ENCODE results near the gene TMEM132C.
"Not testable (repeated sequence)": the region's sequence is repeated elsewhere in the genome, so short reads cannot be mapped to it uniquely, and the experiment has no call there.

The TMEM132C gene

DNA sequence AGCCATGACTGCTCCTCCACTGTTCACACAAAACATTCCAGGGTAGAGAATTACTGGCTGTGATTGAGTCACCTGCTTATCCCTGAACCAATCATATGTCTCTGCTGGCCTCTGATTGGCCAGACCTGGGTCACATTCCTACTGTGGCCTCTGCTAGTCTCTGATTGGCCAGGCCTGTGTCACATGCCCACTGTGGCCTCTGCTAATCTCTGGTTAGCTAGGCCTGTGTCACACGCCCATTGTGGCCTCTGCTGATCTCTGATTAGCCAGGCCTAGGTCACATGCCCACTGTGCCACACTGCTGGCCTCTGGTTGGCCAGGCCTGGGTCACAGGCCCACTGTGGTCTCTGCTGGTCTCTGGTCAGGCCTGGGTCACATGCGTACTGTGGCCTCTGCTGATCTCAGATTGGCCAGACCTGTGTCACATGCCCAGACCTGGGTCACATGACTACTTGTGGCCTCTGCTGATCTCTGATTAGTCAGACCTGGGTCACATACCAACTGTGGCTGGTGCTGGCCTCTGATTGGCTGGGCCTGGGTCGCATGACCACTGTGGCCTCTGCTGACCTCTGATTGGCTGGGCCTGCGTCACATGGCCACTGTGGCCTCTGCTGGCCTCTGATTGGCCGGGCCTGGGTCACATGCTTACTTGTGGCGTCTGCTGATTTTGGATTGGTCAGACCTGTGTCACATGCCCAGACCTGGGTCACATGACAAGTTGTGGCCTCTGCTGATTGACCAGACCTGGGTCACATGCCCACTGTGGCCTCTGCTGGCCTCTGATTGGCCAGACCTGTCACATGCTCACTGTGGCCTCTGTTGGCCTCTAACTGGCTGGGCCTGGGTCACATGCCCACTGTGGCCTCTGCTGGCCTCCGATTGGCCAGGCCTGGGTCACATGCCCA, 305.2 kb downstream of the TMEM132C start:
- no peak for DNase-seq

DNA sequence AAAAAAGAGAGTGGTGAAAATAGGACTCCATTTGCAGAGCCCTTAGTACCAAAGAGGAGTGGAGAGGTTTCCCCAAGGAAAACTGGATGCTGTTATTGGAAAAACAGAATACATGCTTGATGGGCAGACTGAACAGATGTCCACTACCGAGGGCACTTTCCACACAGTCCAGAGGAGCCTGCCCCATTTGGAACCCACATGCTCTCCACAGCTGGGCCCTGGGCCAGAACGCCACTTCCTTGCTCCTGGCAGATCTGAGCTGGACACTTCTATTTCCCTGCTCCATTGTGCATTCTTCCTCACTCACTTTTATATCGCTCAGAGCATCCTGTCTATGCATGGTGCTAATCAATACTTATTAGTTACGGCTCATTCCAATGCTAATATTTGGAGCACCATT, 306.9 kb downstream of the TMEM132C start:
- DNase-seq = no peak

DNA sequence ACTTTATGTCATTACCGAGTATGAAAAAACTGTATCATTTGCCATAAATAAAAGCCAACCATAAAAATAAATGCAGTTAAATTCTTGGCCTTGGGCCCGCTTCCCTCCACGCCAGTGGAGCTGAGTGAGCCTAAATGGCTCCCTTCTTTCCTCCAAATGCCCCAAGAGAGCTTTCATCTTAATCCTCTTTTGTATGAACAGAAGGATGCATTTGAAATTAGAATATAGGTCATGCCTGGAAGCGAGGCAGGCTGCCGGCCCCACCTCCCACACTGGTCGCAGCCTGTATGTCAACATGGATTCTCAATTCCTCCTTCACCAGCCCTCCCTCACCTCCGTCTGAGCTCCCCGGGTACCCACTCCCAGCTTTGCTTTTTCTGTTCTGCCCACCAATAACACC, 311.1 kb downstream of the TMEM132C start:
- DNase-seq = no peak

DNA sequence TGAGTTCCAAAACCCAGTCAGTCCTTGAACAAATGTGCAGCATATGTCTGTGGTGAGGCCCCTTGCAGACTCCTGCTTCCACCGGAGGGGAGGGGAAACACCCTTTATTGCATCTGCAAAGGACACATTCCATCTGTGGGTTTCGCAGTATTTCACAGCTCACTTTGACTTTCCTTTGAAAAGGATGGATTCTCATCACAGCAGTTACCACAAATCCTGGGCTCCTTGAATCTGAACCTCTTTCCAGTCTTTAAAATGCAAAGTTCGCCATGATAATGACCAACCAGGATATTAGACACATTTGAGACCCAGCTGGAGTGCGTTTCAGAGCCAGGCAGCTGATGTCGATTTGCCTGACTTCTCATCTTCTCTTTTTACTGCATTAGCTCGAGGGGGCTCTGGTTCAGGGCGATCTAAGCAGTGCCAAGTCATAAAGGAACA, 314.4 kb downstream of the TMEM132C start:
- DNase-seq = no peak

DNA sequence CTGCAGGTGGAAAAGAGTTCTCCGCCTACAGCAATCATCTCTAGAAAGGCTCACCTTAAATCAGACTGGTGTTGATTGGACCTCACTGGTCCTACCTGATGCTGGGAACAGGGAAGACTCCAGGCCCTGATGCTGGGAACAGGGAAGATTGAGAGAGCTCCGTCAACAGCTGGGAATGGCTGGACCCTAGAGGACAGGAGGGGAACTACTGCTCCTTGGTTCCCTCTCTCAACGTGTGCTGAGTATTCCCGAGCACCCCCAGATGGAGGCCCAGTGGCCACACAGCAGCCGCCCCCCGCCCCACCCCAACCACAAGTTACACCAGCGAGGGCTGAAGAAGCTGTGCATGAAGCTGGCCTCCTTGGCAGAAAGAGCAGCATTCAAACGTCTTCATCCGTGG, 316.5 kb downstream of the TMEM132C start:
- DNase-seq = no peak

DNA sequence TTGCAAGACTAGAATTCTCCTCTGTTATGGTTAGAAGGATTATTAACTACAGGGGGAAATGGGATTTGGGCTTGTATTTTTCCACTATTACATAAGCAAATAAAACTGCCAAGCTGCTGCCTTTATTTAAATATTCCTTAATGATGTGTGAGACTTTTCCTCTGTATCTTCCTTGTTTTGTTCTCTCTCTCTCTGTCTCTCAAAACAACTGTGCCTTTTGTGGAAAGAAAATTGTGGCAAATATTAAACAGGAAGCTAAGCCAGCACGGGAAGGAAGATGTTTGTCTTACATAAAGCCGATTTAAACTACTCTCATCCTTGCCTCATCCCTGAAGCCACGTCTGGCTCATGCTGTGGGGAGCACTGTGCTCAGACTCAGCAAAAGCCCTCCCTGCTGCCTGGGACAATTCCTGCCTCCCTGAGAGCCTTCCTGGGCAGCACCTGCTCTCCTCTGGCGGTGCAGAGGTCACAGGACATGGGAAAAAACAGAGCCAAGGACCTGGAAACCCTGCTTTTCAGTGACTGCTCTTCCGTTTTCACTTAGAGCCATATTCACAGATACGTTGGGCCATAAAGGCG, 319.6 kb downstream of the TMEM132C start:
- DNase-seq = no peak

DNA sequence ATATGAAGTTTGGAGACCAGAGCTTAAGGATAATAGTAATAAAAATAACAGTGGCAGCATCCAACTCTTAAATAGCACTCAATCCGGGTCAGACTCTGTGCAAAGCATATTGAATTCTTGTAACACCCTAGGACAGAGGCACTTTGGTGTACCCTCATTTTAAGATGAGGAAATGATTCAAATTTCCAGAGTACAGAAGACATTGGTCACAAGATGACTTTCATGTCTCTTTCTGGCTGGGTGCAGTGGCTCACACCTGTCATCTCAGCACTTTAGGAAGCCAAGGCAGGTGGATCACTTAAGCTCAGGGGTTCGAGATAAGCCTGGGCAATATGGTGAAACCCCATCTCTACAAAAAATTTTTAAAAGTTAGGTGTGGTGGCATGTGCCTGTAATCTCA, 320.9 kb downstream of the TMEM132C start:
- peak; percentile 6 for DNase-seq

DNA sequence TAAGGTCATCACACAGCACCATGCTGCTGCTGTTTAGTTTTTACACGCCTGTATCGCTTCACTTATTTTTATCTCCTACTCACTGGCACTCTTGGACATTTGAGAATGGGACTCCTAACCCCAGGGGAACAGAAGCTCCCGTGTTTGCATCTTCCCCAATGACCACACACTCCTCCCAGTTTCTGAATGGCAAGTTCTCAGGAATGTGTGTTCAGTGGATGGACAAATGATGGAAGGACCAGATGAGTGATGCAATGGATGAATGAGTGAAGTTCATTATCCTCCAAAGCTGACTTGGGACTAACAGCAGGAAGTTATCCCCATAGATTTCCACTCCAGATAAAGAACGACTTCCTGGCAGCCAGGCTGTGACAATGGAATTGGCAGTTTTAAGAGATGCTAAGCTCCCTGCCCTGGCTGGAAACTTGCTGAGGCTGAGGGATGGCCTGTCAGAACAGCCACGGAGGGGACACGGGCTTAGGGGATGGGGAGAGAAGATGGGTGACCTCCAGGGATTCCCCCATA, 325.3 kb downstream of the TMEM132C start:
- no peak for DNase-seq

DNA sequence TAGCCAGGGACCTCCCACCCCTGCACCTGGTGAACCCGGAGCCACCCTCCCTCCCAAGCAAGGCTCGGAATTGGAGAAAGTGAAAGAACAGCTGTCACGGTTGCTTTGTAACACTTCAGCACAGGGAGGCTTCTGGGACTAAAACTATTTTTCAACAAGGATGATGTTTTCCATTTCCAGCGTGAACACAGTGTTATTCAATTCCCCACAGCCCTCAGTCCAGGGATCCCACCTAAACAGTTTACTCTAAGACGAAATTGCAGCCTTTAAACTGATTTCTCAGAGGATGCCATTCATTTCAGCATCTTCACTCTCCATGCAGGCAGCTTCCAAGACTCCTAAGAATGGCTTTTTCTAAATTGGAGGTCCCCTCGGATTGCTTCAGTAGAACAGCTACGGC, 327.6 kb downstream of the TMEM132C start:
- DNase-seq = no peak

DNA sequence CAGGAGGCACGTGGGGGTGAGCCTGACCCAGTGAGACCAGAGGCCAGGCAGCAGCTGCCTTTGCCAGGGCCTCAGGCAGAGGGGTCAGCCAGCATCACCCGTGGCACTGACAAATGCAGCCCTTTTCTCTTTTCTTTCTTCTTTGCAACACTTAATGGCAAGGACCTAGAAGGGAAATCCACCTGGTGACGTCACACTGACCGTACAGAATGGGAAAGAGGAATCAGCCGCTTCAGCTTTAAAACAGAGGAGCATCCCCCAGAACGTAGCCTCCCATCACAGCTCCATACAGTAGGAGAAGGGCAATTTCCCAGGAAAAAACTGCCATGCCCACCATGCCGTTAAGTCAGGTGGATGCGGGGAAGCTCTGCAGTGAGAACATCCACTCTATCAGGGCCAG, 328.6 kb downstream of the TMEM132C start:
- no peak for DNase-seq

DNA sequence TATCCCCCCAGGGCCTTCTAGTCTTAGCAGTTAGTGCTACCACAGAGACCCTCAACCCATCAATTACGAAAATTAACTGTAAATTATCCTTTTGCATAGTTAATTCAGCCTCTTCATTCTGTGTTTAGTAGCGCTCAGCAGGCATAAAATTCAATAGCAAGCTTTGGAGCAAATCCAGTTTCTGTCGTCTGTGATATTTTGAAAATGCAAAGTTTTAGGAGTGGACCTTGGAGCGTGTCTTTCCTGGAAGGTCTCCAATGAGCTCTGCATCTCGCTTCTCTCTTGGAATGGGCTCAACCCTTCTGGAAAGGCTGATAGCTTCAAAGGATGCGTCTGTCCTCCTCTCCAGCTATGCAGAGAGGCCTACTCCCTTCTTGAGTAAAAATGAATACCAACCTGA, 333.9 kb downstream of the TMEM132C start:
- no peak for DNase-seq

DNA sequence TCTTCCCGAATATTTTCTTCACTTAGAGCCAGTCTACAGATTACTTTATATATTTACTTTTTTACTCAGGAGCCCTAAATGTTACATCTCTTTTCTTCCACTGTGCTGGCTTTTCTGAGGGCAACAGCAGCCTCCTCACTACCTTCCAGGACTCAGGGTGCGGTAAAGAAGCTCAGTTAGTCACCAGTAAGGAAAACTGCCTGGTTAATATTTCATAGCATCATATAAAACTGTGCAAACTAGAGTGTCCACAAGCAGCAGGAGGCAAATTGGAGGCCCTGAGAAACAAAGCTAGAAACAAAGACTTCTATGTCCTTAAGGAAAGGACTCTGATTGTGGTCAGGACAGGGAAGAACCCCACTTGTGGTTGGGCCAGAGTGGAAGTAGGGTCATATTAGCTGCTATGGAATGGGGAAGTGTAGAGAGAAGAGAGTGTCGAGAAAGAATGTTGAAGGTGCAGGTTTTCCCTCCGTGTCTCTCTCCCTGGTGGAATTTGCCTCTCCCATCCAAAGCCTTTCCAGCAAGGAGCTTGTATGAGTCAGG, 336.7 kb downstream of the TMEM132C start:
- DNase-seq = no peak

DNA sequence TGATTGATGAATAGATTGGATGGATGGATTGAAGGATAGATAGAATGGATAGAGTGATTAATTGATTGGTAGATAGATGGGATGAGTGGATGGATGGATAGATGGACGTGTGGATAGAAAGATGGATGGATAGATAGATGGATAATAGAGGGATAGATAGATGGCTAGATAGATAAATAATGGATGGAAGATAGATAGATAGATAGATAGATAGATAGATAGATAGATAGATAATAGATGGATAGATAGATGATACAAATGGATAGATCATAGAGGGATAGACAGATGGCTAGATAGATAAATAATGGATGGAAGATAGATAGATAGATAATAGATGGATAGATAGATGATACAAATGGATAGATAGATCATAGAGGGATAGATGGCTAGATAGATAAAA, 337.2 kb downstream of the TMEM132C start:
- DNase-seq = not testable (repeated sequence)

DNA sequence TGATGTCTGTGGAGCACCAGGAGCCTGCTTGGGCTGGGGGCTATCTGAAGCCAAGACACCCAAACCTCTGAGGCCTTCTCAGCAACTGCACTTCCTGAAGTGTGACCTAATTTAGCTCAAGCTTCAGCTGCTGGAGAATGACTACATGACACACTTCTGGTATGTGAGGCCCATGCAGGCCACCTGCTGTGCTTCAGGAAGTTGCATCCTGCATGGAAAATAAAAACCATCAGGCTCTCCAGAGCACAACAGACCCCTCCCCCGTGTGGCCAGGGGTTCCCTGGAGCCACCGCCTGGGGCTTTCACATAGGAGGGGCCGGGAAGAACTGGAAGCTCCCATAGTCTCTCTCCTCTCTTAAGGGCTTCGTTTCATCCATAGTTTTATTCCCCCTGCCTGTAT, 339.1 kb downstream of the TMEM132C start:
- DNase-seq = no peak

DNA sequence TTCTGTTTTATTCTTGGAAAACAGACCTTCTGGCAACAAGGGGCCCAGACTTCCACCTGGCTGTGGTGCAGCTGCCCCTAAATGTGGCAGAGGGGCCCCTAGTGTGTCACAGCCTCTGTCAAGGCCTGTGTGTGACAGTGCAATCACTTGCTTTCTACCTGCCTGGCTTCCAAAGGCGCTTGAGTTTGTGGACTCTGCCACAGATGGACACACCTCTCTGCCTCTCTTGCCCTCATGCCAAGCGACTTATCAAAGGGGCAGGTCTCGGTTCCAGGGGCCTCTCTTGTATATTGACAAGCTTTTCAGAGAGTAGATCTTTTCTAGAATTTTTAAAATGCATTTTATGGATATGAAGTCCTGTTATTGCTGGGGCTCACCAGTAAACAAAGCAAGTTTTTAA, 339.6 kb downstream of the TMEM132C start:
- DNase-seq = no peak

DNA sequence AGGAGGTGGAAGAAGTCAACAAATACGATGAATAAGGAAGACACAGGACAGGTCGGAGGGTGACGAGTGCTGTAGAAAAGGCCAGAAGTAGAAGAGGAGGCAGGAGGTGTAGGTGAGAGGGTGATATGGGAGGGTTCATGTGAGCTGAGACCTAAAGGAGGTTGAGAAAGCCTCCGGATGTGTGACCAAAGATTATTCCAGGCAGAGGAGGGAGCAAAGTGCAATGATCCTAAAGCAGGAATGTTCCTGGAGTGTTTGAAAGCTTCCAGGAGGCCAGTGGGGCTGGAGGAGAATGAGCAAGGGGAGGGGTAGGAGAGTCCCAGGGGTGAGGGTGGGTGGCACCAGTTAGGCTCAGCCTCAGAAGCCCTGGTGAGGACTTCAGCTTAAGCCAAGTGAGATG, 340.0 kb downstream of the TMEM132C start:
- DNase-seq = no peak

DNA sequence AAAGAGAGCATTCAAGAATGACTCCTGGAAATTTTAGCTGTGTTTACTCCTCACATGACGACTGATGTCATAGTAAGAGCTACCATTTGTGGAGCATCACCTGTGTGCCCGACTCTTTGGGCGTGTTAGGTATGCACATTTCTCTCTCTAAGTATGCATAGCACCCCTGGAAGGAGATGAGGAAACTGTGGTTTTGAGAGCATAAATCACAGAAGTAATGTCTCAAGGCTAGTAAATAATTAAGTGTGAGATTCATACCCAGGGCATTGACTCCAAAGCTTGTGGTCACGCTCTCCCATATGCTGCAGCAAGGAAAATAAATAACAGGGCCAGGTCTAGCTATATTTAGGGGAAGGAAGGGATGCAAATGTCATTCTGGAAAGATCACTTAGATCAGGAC, 340.7 kb downstream of the TMEM132C start:
- no peak for DNase-seq

DNA sequence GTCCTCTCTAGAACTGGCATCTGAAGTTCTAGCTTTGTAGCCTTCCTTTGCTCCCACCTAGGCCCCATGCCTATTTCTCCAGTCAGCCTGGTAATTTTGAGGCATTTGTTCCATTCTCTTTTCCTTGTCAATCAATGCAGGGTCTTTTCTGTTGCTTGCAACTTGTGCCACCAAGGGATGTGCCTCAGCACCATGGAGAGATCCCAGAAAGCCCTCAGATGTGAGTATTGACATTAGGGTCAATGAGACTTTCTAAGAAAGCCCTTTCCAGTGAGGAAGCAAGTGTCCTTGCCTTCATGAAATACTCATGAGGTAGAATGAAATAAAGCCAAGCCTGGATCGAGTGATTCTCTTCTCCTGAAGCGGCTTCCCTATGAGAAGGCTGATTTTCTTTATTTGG, 342.9 kb downstream of the TMEM132C start:
- DNase-seq = no peak

DNA sequence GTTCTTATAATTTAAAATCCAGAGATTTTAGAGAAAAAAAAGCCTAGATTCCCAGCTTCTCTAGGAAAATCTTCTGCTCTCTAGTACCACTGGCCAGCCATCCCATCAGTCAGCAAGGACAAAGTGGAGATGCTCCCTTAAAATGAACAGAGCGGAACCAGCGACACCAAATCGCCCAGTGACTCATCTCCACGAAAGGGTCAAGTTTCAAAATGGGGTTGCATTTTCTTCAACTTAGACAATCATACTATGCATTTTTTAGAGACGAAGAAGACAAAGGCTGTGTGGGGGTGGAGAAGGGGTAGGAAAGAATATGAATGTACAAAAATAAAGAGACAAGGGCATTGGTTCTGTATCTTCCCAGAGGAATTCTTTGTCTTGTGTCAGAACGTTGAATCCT, 344.8 kb downstream of the TMEM132C start:
- no peak for DNase-seq

DNA sequence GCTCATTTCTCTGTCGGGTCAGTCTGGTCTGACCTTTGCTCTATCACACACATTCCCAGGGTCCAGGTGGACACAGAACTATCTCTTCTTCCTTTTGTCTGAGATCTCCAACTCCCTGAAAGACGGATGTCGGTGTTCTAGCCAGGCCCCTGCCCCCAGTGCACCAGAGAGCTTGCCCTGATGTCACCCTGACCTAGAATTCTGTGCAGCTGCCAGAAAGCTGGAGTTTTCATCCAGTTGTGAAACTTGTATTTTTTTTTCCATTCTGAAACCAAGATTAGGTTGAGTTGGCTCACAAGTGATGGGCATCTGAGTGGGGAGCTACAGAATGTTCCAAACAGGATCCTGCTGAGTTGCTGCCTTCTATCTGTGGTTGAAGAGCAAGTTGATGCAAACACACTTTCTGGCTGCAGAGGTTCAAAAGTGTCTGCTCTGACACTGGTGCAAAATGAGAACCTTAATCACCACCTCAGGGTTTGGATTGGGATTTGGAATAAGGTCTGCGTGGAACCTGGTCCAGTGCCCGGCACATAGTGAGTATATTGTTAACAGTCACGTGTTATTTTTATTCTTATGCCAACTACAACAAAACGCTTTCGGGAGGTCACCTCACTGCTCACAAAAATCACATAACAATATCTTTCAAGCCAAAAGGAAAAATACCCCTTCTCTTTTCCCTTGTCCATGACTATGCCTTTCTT, 345.3 kb downstream of the TMEM132C start:
- DNase-seq = no peak

DNA sequence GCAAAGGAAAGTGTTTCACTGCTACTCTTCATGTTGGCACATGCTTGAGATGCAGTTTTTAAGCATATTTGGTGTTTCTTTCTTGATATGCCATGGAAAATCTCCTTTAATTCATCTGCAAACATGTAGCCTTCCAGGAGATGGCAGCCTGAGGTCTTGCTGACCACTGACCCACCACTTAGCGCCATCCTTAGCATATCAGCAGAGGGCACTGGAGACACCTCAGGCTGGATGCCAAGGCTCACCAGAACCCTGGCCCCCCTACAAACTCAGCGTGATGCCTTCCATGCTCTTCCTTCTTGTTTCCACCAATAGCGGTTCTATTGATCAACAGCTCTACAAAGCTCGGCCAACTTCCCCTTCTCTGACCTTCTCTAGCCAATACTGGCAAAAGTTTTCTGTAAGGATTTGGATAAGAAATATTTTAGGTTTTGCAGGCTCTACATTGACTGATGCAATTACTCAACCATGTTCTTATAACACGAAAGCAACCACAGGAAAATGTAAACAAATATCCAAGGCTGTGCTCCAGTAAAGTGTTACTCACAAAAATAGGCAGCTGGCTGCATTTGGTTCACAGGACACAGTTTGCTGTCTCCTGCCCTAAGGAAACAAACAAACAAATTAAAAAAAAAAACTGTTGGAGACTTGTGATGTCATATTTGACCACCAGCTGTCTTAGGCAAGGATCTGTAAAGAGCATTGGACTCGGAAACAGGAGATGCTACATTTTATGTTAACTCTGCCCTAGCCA, 347.0 kb downstream of the TMEM132C start:
- DNase-seq = no peak

DNA sequence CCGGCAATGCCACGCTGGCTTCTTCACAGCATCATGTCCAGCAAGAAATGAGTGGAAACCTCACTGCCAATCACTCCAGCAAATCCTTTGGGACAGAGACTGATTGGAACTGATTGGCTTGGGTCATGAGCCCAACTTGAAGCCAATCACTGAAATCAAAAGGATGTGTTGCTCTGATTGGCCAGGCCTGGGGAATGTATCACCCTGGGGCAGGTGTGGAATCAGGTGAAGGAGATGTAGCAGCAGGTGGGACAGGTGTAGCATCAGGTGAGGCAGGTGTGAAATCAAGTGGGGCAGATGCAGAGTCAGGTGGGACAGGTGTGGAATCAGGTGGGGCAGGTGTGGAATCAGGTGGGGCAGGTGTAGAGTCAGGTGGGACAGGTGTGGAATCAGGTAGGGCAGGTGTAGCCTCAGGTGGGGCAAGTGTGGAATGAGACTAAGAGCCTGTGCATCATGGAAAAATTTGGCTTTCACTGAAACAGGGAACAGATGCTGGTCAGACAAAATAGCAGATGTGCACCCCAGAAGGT, 350.4 kb downstream of the TMEM132C start:
- no peak for DNase-seq
